NCI-H187 (cell line): ENCODE measurements around the gene MLXIP.
"Not testable (repeated sequence)": the region's sequence is repeated elsewhere in the genome, so short reads cannot be mapped to it uniquely, and the experiment has no call there.

Source experiments
- DNase-seq, 2 experiments: peaks; one replicate each; lab custom pipeline; 2025; lab: John Stamatoyannopoulos, UW

The MLXIP gene

GRCh38 chr12:122078141-122079032, at the start of gene MLXIP:
TSS of gene MLXIP (plus strand) at chr12:122078756. CDS start at chr12:122078854, 98 bp downstream.
- DNase-seq: peak; percentile 80 to 94

- DNase-seq: no peak
Observed at GRCh38 chr12:122028905-122029560, 49.5 kb upstream of the MLXIP start.

- DNase-seq: no peak
Observed at GRCh38 chr12:122029620-122030423, 48.7 kb upstream of the MLXIP start.

GRCh38 chr12:122030424-122031035, 48.0 kb upstream of the MLXIP start:
- no peak for DNase-seq

GRCh38 chr12:122031342-122032216, 47.0 kb upstream of the MLXIP start:
- peak in 1 of 2 experiments; percentile 16 for DNase-seq

GRCh38 chr12:122032580-122032979, 46.0 kb upstream of the MLXIP start:
- no peak for DNase-seq

GRCh38 chr12:122035292-122035691, 43.3 kb upstream of the MLXIP start:
- DNase-seq: no peak

GRCh38 chr12:122036153-122036552, 42.4 kb upstream of the MLXIP start:
- no peak for DNase-seq

- no peak for DNase-seq
Observed at GRCh38 chr12:122040579-122041386, 37.8 kb upstream of the MLXIP start.

- not testable (repeated sequence) for DNase-seq
Observed at GRCh38 chr12:122041458-122041857, 37.1 kb upstream of the MLXIP start.

- DNase-seq: no peak
Observed at GRCh38 chr12:122042910-122043309, 35.6 kb upstream of the MLXIP start.

GRCh38 chr12:122043476-122043875, 35.1 kb upstream of the MLXIP start:
- DNase-seq: no peak

- DNase-seq: no peak
Observed at GRCh38 chr12:122045262-122045661, 33.3 kb upstream of the MLXIP start.

- no peak for DNase-seq
Observed at GRCh38 chr12:122046145-122046544, 32.4 kb upstream of the MLXIP start.

- no peak for DNase-seq
Observed at GRCh38 chr12:122048151-122048550, 30.4 kb upstream of the MLXIP start.

GRCh38 chr12:122049827-122050226, 28.7 kb upstream of the MLXIP start:
- DNase-seq: no peak

GRCh38 chr12:122050706-122051105, 27.9 kb upstream of the MLXIP start:
- no peak for DNase-seq

- no peak for DNase-seq
Observed at GRCh38 chr12:122051231-122051876, 27.2 kb upstream of the MLXIP start.

GRCh38 chr12:122052285-122052684, 26.3 kb upstream of the MLXIP start:
- DNase-seq: no peak
